Activated T-cell treated with anti-CD3 and anti-CD28 coated beads, Interleukin-2, amount 50 U/mL, for 24 hours (primary cell): ENCODE data around the gene BTN2A1.
"Not testable (repeated sequence)": the region's sequence is repeated elsewhere in the genome, so short reads cannot be mapped to it uniquely, and the experiment has no call there.

Experiments used
- DNase-seq: peaks from one replicate; pipeline ENCODE4 v3.0.0-alpha.2; 2020
- H3K27ac Mint-ChIP-seq: 2 replicates; pipeline ENCODE4 v1.8.0; 2020; ENCODE audit warnings: mild to moderate bottlenecking, mixed read lengths
- H3K27me3 Mint-ChIP-seq: 2 replicates; pipeline ENCODE4 v1.8.0; 2020; ENCODE audit warnings: mixed read lengths
- H3K36me3 Mint-ChIP-seq: 2 replicates; pipeline ENCODE4 v1.8.0; 2020; ENCODE audit warnings: low read depth, mixed read lengths
- H3K4me1 Mint-ChIP-seq: 2 replicates; pipeline ENCODE4 v1.8.0; 2020; ENCODE audit warnings: low read depth, mixed read lengths
- H3K4me3 Mint-ChIP-seq: 2 replicates; pipeline ENCODE4 v1.8.0; 2020; ENCODE audit warnings: mild to moderate bottlenecking, moderate library complexity, mixed read lengths
- H3K9me3 Mint-ChIP-seq: 2 replicates; pipeline ENCODE4 v1.8.0; 2020; ENCODE audit warnings: mixed read lengths

The BTN2A1 gene

GRCh38 chr6:26422329-26422728, 35.4 kb upstream of the BTN2A1 start:
- Mint-ChIP-seq H3K27me3 (no peaks in the 10 kb centered on the region), H3K9me3 (peaks cover 12% of the 10 kb centered on the region), H3K36me3 (peaks cover 6% of the 10 kb centered on the region), H3K27ac (no peak overlapping the region), H3K4me1 (peaks cover 1% of the 10 kb centered on the region), H3K4me3 (peak overlapping the region; percentile 19)
- no peak for DNase-seq

- peaks cover 1% of the 10 kb centered on the region for H3K4me1 Mint-ChIP-seq
- H3K4me3 Mint-ChIP-seq, result no peak overlapping the region
- no peak for DNase-seq
- H3K27me3 Mint-ChIP-seq, result no peaks in the 10 kb centered on the region
- H3K36me3 Mint-ChIP-seq, result no peaks in the 10 kb centered on the region
- H3K9me3 Mint-ChIP-seq, result no peaks in the 10 kb centered on the region
- no peak overlapping the region for H3K27ac Mint-ChIP-seq
These were observed 30.9 kb upstream of the BTN2A1 start for GRCh38 chr6:26426691-26427450.

- Mint-ChIP-seq H3K4me1 (peaks cover 1% of the 10 kb centered on the region), H3K36me3 (no peaks in the 10 kb centered on the region), H3K27ac (no peak overlapping the region), H3K27me3 (no peaks in the 10 kb centered on the region), H3K4me3 (no peak overlapping the region), H3K9me3 (no peaks in the 10 kb centered on the region)
- DNase-seq, result no peak
These were observed 30.3 kb upstream of the BTN2A1 start for GRCh38 chr6:26427451-26427809.

GRCh38 chr6:26428206-26428605, 29.5 kb upstream of the BTN2A1 start:
- no peaks in the 10 kb centered on the region for H3K36me3 Mint-ChIP-seq
- no peak overlapping the region for H3K27ac Mint-ChIP-seq
- no peaks in the 10 kb centered on the region for H3K27me3 Mint-ChIP-seq
- no peak overlapping the region for H3K4me3 Mint-ChIP-seq
- no peaks in the 10 kb centered on the region for H3K9me3 Mint-ChIP-seq
- H3K4me1 Mint-ChIP-seq, result peaks cover 1% of the 10 kb centered on the region
- no peak for DNase-seq

- H3K27ac Mint-ChIP-seq, result no peak overlapping the region
- H3K4me3 Mint-ChIP-seq, result no peak overlapping the region
- H3K27me3 Mint-ChIP-seq, result no peaks in the 10 kb centered on the region
- H3K4me1 Mint-ChIP-seq, result peaks cover 1% of the 10 kb centered on the region
- no peaks in the 10 kb centered on the region for H3K36me3 Mint-ChIP-seq
- DNase-seq, result no peak
- H3K9me3 Mint-ChIP-seq, result peaks cover 12% of the 10 kb centered on the region
These were observed 27.0 kb upstream of the BTN2A1 start for GRCh38 chr6:26430787-26431186.

GRCh38 chr6:26431258-26432172, 26.2 kb upstream of the BTN2A1 start:
- no peak for DNase-seq
- H3K27me3 Mint-ChIP-seq, result no peaks in the 10 kb centered on the region
- no peak overlapping the region for H3K27ac Mint-ChIP-seq
- H3K9me3 Mint-ChIP-seq, result peaks cover 12% of the 10 kb centered on the region
- H3K4me3 Mint-ChIP-seq, result no peak overlapping the region
- no peaks in the 10 kb centered on the region for H3K36me3 Mint-ChIP-seq
- H3K4me1 Mint-ChIP-seq, result no peaks in the 10 kb centered on the region

GRCh38 chr6:26432627-26433201, 25.0 kb upstream of the BTN2A1 start:
- H3K9me3 Mint-ChIP-seq, result peaks cover 12% of the 10 kb centered on the region
- H3K4me1 Mint-ChIP-seq, result no peaks in the 10 kb centered on the region
- no peaks in the 10 kb centered on the region for H3K36me3 Mint-ChIP-seq
- no peak overlapping the region for H3K4me3 Mint-ChIP-seq
- H3K27me3 Mint-ChIP-seq, result no peaks in the 10 kb centered on the region
- no peak for DNase-seq
- no peak overlapping the region for H3K27ac Mint-ChIP-seq

- not testable (repeated sequence) for H3K4me3 Mint-ChIP-seq, H3K4me1 Mint-ChIP-seq, H3K27ac Mint-ChIP-seq, H3K27me3 Mint-ChIP-seq, H3K36me3 Mint-ChIP-seq, DNase-seq
- peaks cover 12% of the 10 kb centered on the region for H3K9me3 Mint-ChIP-seq
These were observed 24.1 kb upstream of the BTN2A1 start for GRCh38 chr6:26433680-26434079.

- H3K9me3 Mint-ChIP-seq, result peaks cover 12% of the 10 kb centered on the region
- H3K4me3 Mint-ChIP-seq, result no peak overlapping the region
- H3K36me3 Mint-ChIP-seq, result peaks cover 7% of the 10 kb centered on the region
- no peak overlapping the region for H3K27ac Mint-ChIP-seq
- H3K27me3 Mint-ChIP-seq, result no peaks in the 10 kb centered on the region
- peaks cover 14% of the 10 kb centered on the region for H3K4me1 Mint-ChIP-seq
- DNase-seq, result no peak
These were observed 21.7 kb upstream of the BTN2A1 start for GRCh38 chr6:26436018-26436417.

- no peak for DNase-seq
- H3K9me3 Mint-ChIP-seq, result peaks cover 12% of the 10 kb centered on the region
- H3K4me1 Mint-ChIP-seq, result peaks cover 23% of the 10 kb centered on the region
- peaks cover 7% of the 10 kb centered on the region for H3K36me3 Mint-ChIP-seq
- H3K4me3 Mint-ChIP-seq, result no peak overlapping the region
- H3K27me3 Mint-ChIP-seq, result no peaks in the 10 kb centered on the region
- H3K27ac Mint-ChIP-seq, result no peak overlapping the region
These were observed 20.2 kb upstream of the BTN2A1 start for GRCh38 chr6:26437550-26437949.

- Mint-ChIP-seq H3K27ac (no peak overlapping the region), H3K4me1 (peaks cover 28% of the 10 kb centered on the region), H3K4me3 (no peak overlapping the region), H3K9me3 (peaks cover 12% of the 10 kb centered on the region), H3K36me3 (peaks cover 7% of the 10 kb centered on the region), H3K27me3 (no peaks in the 10 kb centered on the region)
- DNase-seq, result no peak
These were observed 19.8 kb upstream of the BTN2A1 start for GRCh38 chr6:26438000-26438399.

- Mint-ChIP-seq H3K4me3 (peak overlapping the region; percentile 96), H3K27me3 (no peaks in the 10 kb centered on the region), H3K9me3 (peaks cover 3% of the 10 kb centered on the region), H3K4me1 (peaks cover 40% of the 10 kb centered on the region), H3K27ac (peak overlapping the region; percentile 97), H3K36me3 (peaks cover 17% of the 10 kb centered on the region)
- DNase-seq, result no peak
These were observed 18.3 kb upstream of the BTN2A1 start for GRCh38 chr6:26439151-26440125.

- H3K4me1 Mint-ChIP-seq, result peaks cover 55% of the 10 kb centered on the region
- H3K9me3 Mint-ChIP-seq, result no peaks in the 10 kb centered on the region
- peaks cover 33% of the 10 kb centered on the region for H3K36me3 Mint-ChIP-seq
- H3K4me3 Mint-ChIP-seq, result peak overlapping the region; percentile 96
- H3K27ac Mint-ChIP-seq, result peak overlapping the region; percentile 97
- H3K27me3 Mint-ChIP-seq, result no peaks in the 10 kb centered on the region
- no peak for DNase-seq
These were observed 16.8 kb upstream of the BTN2A1 start for GRCh38 chr6:26440977-26441358.

- peaks cover 66% of the 10 kb centered on the region for H3K4me1 Mint-ChIP-seq
- peaks cover 41% of the 10 kb centered on the region for H3K36me3 Mint-ChIP-seq
- peak overlapping the region; percentile 75 for H3K27ac Mint-ChIP-seq
These were observed 15.8 kb upstream of the BTN2A1 start for GRCh38 chr6:26441977-26442376.

More at GRCh38 chr6:26441977-26442376, 15.8 kb upstream of the BTN2A1 start:
- H3K27me3 Mint-ChIP-seq, result no peaks in the 10 kb centered on the region
- peak overlapping the region; percentile 96 for H3K4me3 Mint-ChIP-seq
- no peaks in the 10 kb centered on the region for H3K9me3 Mint-ChIP-seq
- no peak for DNase-seq
